ENCODE data around the gene TXLNB. TPM values are rescaled to one million over a fixed set of nuclear protein-coding genes. Genes with fewer than 3 reads are reported as not detected.

TXLNB gene
- total RNA-seq, 2 donors from 2014 or later, result 0.22 to 0.29 TPM

DNA sequence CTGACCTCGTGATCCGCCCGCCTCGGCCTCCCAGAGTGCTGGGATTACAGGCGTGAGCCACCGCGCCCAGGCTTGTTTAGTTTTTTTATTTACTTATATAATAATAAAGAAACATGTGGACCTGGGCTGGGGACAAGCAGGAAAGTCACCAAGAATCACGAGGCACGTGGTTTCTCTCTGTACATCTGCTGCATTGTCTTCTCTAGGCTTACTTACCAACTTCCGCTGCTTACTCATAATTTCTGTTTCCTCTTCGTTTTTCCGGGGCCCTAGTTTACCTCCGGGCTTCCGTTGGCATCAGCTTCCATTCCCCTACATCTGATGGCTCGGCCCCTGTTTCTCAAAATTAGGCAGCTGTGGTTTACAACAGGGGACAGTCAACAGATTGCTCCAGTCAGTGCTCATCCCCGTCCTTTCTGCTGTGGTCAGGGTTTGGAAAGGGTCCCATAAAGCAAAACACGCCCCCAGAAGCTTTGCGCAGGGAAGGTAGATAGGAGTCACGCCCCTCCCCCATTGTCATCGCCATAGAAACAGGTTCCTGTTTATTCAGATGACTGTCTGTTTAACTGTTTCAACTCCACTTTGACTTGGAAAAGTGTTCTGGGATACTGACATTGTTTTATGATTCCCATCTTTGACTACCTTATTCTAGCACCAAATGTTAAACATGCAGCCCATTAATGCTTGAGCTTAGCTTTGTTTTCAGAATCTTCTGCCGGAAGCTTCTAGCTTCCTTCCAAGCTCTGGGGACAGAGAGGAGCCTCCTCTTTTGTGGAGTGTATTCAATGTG lies 31.9 kb upstream of the TXLNB start:
- no peaks in the 10 kb centered on the region for H3K27me3 ChIP-seq
- H3K27ac ChIP-seq, result peak overlapping the region; percentile 30
- no peaks in the 10 kb centered on the region for H3K4me1 ChIP-seq
- TF ChIP-seq, protein P1, sequence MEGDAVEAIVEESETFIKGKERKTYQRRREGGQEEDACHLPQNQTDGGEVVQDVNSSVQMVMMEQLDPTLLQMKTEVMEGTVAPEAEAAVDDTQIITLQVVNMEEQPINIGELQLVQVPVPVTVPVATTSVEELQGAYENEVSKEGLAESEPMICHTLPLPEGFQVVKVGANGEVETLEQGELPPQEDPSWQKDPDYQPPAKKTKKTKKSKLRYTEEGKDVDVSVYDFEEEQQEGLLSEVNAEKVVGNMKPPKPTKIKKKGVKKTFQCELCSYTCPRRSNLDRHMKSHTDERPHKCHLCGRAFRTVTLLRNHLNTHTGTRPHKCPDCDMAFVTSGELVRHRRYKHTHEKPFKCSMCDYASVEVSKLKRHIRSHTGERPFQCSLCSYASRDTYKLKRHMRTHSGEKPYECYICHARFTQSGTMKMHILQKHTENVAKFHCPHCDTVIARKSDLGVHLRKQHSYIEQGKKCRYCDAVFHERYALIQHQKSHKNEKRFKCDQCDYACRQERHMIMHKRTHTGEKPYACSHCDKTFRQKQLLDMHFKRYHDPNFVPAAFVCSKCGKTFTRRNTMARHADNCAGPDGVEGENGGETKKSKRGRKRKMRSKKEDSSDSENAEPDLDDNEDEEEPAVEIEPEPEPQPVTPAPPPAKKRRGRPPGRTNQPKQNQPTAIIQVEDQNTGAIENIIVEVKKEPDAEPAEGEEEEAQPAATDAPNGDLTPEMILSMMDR (IDR thresholded peaks at IDR 0.05), result no peak
- no peaks in the 10 kb centered on the region for H3K36me3 ChIP-seq
- H3K4me3 ChIP-seq, result no peak overlapping the region
- intact Hi-C loops (cut with DNase I), result no loop called here
- DNase-seq, result peak; percentile 74
- no peaks in the 10 kb centered on the region for H3K9me3 ChIP-seq
- no peak overlapping the region for H3K9ac ChIP-seq (ENCODE audit: low read depth in 2 of 2, low read length in 2 of 2)

DNA sequence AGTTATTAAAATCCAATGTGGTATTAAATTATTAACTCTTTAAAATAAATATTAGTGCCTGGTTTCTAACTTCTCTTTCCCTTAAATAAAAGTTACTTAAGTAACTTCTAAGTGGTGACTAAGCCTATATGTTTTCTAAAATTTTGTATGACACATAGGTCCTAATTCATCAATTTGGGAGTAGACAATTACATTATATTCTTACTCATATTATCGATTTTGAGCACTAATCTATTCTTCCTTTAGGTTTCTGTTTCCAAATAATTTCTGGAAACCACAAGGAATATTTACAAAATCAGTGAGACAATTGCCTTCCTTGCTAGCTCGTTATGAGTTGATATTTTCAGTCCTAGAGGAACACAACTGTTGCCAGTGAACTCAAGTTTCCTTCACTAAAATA lies 28.3 kb upstream of the TXLNB start:
- no peak for DNase-seq
- no peak overlapping the region for H3K27ac ChIP-seq
- H3K4me3 ChIP-seq, result no peak overlapping the region
- TF ChIP-seq, protein P1 (IDR thresholded peaks at IDR 0.05), result no peak
- no peak overlapping the region for H3K9ac ChIP-seq (ENCODE audit: low read depth in 2 of 2, low read length in 2 of 2)
- intact Hi-C loops (cut with DNase I), result no loop called here
- H3K4me1 ChIP-seq, result no peaks in the 10 kb centered on the region
- no peaks in the 10 kb centered on the region for H3K27me3 ChIP-seq
- no peaks in the 10 kb centered on the region for H3K9me3 ChIP-seq
- H3K36me3 ChIP-seq, result no peaks in the 10 kb centered on the region

DNA sequence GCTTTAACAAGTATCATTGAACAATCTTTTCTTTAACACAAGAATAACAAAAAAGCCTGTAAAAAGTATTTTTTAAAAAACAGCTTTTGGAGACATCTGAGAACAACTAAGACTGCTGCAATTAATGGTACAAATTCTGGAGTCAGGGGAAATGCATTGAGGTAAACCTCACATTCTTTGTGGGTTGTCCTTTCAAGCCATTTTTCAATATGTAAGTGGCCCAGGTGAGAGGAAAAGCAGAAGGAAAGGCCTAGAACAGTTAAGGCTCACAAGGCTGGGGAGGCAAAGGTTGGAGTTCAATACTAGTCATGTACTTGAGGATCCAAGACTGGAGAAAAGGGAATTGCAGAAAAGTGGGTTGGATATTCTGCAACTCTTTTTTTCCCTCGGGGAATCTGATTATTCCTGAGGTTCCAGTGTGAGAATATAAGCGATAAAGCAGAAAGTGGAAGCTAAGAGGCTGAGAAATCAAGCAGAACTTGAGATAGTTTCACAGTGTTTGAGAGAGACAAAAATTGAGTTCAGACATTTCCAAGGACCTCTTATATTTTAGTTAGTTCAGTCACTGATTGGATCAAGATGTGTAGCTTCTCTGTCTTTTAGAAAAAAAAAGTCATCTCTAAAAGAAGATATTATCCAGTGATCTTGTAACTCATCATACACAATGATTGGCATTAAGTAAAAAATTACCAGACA lies 25.0 kb upstream of the TXLNB start:
- DNase-seq, result no peak
- Histone ChIP-seq H3K36me3 (no peaks in the 10 kb centered on the region), H3K4me1 (no peaks in the 10 kb centered on the region), H3K9ac (ENCODE audit: low read depth in 2 of 2, low read length in 2 of 2) (no peak overlapping the region), H3K27ac (no peak overlapping the region), H3K27me3 (no peaks in the 10 kb centered on the region), H3K9me3 (no peaks in the 10 kb centered on the region), H3K4me3 (no peak overlapping the region)
- intact Hi-C loops (cut with DNase I), result no loop called here
- TF ChIP-seq, protein P1 (IDR thresholded peaks at IDR 0.05), result no peak

DNA sequence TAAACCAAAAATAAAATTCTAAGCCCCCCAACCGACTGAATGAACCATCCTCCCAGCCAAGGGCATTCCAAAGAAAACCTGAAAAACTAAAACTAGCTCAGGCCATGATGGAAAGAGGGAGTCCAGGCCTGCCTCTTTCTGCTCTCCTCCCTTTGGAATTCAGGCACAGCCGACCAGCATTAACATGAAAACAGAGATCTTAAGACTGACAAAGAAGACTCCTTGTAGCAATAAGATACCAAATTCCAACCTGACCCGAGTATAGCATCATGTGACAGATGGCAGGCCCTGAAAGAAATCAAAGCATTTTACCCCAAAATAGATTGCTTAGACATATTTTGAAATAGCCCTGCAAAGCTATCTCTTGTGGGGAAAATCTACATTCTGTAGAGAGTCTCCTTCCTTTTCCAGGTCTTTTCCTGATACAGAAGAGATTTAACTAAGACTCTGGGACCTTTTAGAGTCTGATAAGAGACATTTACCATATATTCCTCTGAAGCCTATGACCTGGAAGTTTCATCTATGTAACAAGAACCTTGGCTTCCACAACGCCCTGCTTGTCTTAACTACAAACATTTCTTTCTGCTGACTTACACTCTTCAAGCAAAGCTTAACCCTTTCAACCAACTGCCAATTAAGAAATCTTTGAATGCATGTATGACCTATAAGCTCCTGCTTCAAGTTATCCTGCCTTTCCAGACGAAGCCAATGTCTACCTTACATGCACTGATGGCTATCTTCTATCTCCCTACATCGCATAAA lies 22.2 kb upstream of the TXLNB start:
- Histone ChIP-seq H3K9ac (ENCODE audit: low read depth in 2 of 2, low read length in 2 of 2) (no peak overlapping the region), H3K27me3 (no peaks in the 10 kb centered on the region), H3K27ac (no peak overlapping the region), H3K9me3 (no peaks in the 10 kb centered on the region), H3K4me3 (no peak overlapping the region), H3K4me1 (no peaks in the 10 kb centered on the region), H3K36me3 (no peaks in the 10 kb centered on the region)
- intact Hi-C loops (cut with DNase I), result no loop called here
- TF ChIP-seq, protein P1 (IDR thresholded peaks at IDR 0.05), result no peak
- DNase-seq, result no peak

DNA sequence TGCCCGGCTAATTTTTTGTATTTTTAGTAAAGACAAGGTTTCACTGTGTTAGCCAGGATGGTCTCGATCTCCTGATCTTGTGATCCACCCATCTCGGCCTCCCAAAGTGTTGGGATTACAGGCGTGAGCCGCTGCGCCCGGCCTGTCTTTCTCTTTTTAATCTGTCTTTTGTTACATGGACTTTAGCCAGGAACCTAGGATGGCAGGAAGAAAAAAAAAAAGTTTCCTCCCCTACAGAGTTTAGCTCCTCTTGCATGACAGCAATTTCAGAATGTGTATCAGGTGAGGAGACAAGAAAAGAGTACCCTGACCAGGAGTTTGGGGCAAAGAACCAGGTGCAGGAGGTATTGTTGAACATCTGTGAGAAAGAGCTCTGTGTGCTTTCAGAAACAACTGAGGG lies 21.4 kb upstream of the TXLNB start:
- TF ChIP-seq, protein P1 (IDR thresholded peaks at IDR 0.05), result no peak
- H3K4me3 ChIP-seq, result no peak overlapping the region
- no peak for DNase-seq
- no peak overlapping the region for H3K9ac ChIP-seq (ENCODE audit: low read depth in 2 of 2, low read length in 2 of 2)
- H3K27me3 ChIP-seq, result no peaks in the 10 kb centered on the region
- no peaks in the 10 kb centered on the region for H3K36me3 ChIP-seq
- intact Hi-C loops (cut with DNase I), result no loop called here
- H3K4me1 ChIP-seq, result no peaks in the 10 kb centered on the region
- no peaks in the 10 kb centered on the region for H3K9me3 ChIP-seq
- H3K27ac ChIP-seq, result no peak overlapping the region

Data from colonic mucosa (tissue), 4 donors.